Loucy (cell line): ENCODE results near the gene TMEM131.

Experiments
- H2AFZ ChIP-seq: fragments of 200-600 bp; sonication (generic); 2 replicates; pipeline ENCODE4 v1.6.0; 2016; ENCODE audit warnings: antibody characterized with exemption, mild to moderate bottlenecking, low read length, moderate library complexity
- H3F3A ChIP-seq: fragments of 200-600 bp; 2 replicates; pipeline ENCODE4 v1.6.0; 2016; ENCODE audit warnings: antibody characterized with exemption, low read depth, mild to moderate bottlenecking
- H3K27me3 ChIP-seq: fragments of 200-600 bp; sonication (generic); 2 replicates; pipeline ENCODE4 v1.6.1; 2014; ENCODE audit warnings: low read length, mild to moderate bottlenecking; ENCODE audit not compliant: insufficient read depth, poor library complexity, severe bottlenecking
- H3K36me3 ChIP-seq: fragments of 200-600 bp; sonication (generic); 2 replicates; pipeline ENCODE4 v1.6.1; 2016; ENCODE audit warnings: low read length; ENCODE audit not compliant: insufficient read depth
- H3K4me1 ChIP-seq: fragments of 200-600 bp; sonication (generic); 2 replicates; pipeline ENCODE4 v1.5.1; 2014; ENCODE audit warnings: low read length, mild to moderate bottlenecking; ENCODE audit not compliant: insufficient read depth, poor library complexity, severe bottlenecking
- H3K4me2 ChIP-seq: fragments of 200-600 bp; sonication (generic); 2 replicates; pipeline ENCODE4 v1.6.0; 2014; ENCODE audit warnings: antibody characterized with exemption, low read length, low read depth, mild to moderate bottlenecking; ENCODE audit not compliant: poor library complexity, severe bottlenecking
- H3K4me3 ChIP-seq: fragments of 200-600 bp; sonication (generic); 2 replicates; pipeline ENCODE4 v1.5.1; 2014; ENCODE audit warnings: low read length, mild to moderate bottlenecking, mixed read lengths; ENCODE audit not compliant: poor library complexity, severe bottlenecking
- H3K79me2 ChIP-seq: fragments of 200-600 bp; sonication (generic); 2 replicates; pipeline ENCODE4 v1.6.1; 2014; ENCODE audit warnings: low read length; ENCODE audit not compliant: insufficient read depth
- H3K9ac ChIP-seq: fragments of 200-600 bp; sonication (generic); 2 replicates; pipeline ENCODE4 v1.6.0; 2014; ENCODE audit warnings: mild to moderate bottlenecking, low read depth, low read length, moderate library complexity; ENCODE audit not compliant: poor library complexity, severe bottlenecking
- H3K9me2 ChIP-seq: fragments of 200-600 bp; sonication (generic); replicated peaks from 2 replicates; pipeline ENCODE4 v1.6.1; 2016; ENCODE audit warnings: low read depth, low read length, mixed read lengths
- H3K9me3 ChIP-seq: fragments of 200-600 bp; sonication (generic); 2 replicates; pipeline ENCODE4 v1.6.1; 2014; ENCODE audit warnings: mild to moderate bottlenecking, antibody characterized with exemption, low read length, low read depth; ENCODE audit not compliant: insufficient read depth
- H4K20me1 ChIP-seq: fragments of 200-600 bp; sonication (generic); 2 replicates; pipeline ENCODE4 v1.6.0; 2014; ENCODE audit warnings: antibody characterized with exemption, low read length, mild to moderate bottlenecking; ENCODE audit not compliant: insufficient read depth, poor library complexity, severe bottlenecking
- EZH2phosphoT487 ChIP-seq: fragments of 200-600 bp; IDR thresholded peaks from 2 replicates; pipeline ENCODE4 v1.6.1; 2018; ENCODE audit warnings: antibody characterized with exemption, mild to moderate bottlenecking, moderate library complexity, borderline replicate concordance
- TF ChIP-seq, protein P1 (sequence below): fragments of 200-600 bp; sonication (generic); conservative IDR thresholded peaks from 2 replicates; pipeline ENCODE4 v1.5.1; 2014; ENCODE audit warnings: mild to moderate bottlenecking, antibody characterized with exemption, low read length

TMEM131 gene

DNA sequence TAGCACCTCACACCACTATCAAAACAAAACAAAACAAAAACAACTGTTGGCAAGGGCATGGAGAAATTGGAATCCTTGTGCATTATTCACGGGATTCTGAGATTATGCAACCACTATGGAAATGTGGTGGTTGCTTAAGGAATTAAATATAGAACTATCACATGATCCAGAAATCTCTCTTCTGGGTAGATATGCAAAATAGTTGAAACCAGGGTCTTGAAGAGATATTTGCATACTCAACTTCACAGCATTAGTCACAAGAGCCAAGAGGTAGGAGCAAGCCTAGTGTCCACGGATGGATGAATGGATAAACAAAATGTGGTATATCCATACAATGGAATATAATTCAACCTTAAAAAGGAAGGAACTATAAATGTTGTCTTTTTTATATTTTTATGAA lies 7.0 kb downstream of the TMEM131 start:
- peaks cover 7% of the 10 kb centered on the region; the same call in 1 of the 2 replicates for H3K9me3 ChIP-seq
- no peak for TF ChIP-seq EZH2phosphoT487
- TF ChIP-seq, protein P1, sequence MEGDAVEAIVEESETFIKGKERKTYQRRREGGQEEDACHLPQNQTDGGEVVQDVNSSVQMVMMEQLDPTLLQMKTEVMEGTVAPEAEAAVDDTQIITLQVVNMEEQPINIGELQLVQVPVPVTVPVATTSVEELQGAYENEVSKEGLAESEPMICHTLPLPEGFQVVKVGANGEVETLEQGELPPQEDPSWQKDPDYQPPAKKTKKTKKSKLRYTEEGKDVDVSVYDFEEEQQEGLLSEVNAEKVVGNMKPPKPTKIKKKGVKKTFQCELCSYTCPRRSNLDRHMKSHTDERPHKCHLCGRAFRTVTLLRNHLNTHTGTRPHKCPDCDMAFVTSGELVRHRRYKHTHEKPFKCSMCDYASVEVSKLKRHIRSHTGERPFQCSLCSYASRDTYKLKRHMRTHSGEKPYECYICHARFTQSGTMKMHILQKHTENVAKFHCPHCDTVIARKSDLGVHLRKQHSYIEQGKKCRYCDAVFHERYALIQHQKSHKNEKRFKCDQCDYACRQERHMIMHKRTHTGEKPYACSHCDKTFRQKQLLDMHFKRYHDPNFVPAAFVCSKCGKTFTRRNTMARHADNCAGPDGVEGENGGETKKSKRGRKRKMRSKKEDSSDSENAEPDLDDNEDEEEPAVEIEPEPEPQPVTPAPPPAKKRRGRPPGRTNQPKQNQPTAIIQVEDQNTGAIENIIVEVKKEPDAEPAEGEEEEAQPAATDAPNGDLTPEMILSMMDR: no peak
- H4K20me1 ChIP-seq: peaks cover 32% of the 10 kb centered on the region
- H3K36me3 ChIP-seq: no peaks in the 10 kb centered on the region
- H3K9ac ChIP-seq: no peak overlapping the region
- H3K27me3 ChIP-seq: no peaks in the 10 kb centered on the region
- no peaks in the 10 kb centered on the region for H3F3A ChIP-seq
- H3K4me3 ChIP-seq: no peak overlapping the region
- H3K4me2 ChIP-seq: no peak overlapping the region
- peaks cover 39% of the 10 kb centered on the region for H3K4me1 ChIP-seq
- H3K79me2 ChIP-seq: peaks cover 87% of the 10 kb centered on the region
- H2AFZ ChIP-seq: no peak overlapping the region
- no peaks in the 10 kb centered on the region for H3K9me2 ChIP-seq

DNA sequence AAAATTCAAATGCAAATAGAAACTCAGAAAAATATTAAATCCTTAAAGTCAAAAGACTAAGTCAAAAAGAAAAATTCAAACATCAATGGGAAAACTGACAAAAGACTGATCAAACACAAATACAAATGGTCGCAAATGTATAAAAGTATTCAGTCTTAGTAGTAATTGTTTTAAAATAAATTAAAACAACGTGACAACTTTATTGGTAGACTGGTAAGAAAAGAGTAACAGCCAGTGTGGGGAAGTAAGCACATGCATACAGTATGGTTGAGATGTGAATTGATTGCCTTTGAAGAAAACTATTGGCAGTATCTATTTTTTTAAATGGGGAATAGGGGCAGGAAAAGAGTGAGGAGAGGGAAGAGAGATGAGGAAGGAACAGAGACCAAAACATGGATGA lies 9.8 kb downstream of the TMEM131 start:
- Histone ChIP-seq H2AFZ (no peak overlapping the region), H3K27me3 (no peaks in the 10 kb centered on the region), H3K36me3 (no peaks in the 10 kb centered on the region), H4K20me1 (peaks cover 10% of the 10 kb centered on the region), H3K9me3 (peaks cover 7% of the 10 kb centered on the region; the same call in 1 of the 2 replicates), H3K4me1 (peaks cover 14% of the 10 kb centered on the region), H3K9me2 (no peaks in the 10 kb centered on the region), H3K9ac (no peak overlapping the region), H3K79me2 (peaks cover 88% of the 10 kb centered on the region), H3K4me3 (no peak overlapping the region), H3K4me2 (no peak overlapping the region), H3F3A (no peaks in the 10 kb centered on the region)
- no peak for TF ChIP-seq EZH2phosphoT487
- TF ChIP-seq, protein P1: no peak

DNA sequence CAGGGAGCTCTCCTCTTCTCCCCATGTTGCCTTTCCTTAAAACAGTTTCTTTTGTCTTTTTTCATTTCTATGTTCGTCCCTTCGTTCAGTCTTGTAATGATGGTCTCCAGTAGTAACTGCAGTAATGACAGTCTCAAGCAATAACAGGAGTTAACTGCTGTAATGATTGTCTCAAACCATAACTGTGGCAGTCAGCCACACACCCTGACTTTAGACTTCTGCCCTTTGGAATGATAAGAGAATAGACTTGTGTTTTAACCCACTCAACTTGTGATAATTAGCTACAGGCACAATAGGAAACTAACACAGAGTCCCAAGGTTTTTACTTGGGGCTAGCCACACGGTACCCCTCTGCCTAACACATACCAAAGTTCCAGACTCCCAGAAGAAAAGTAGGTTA lies 12.1 kb downstream of the TMEM131 start:
- peaks cover 3% of the 10 kb centered on the region for H4K20me1 ChIP-seq
- peaks cover 83% of the 10 kb centered on the region for H3K79me2 ChIP-seq
- no peak overlapping the region for H2AFZ ChIP-seq
- peaks cover 2% of the 10 kb centered on the region for H3K4me1 ChIP-seq
- no peak for TF ChIP-seq EZH2phosphoT487
- TF ChIP-seq, protein P1: no peak
- H3K36me3 ChIP-seq: no peaks in the 10 kb centered on the region
- H3K4me3 ChIP-seq: no peak overlapping the region
- H3K4me2 ChIP-seq: no peak overlapping the region
- no peaks in the 10 kb centered on the region for H3F3A ChIP-seq
- peaks cover 13% of the 10 kb centered on the region; the same call in 1 of the 2 replicates for H3K9me3 ChIP-seq
- H3K9me2 ChIP-seq: no peaks in the 10 kb centered on the region
- H3K9ac ChIP-seq: no peak overlapping the region
- H3K27me3 ChIP-seq: no peaks in the 10 kb centered on the region
